ENCODE results near the gene STK32B.

- TF ChIP-seq CTCF (IDR thresholded peaks at IDR 0.05) (no peak), POLR2AphosphoS5 (IDR thresholded peaks at IDR 0.05) (no peak), POLR2A (IDR thresholded peaks at IDR 0.05) (no peak)
Observed at GRCh38 chr4:5137226-5137625, 85.9 kb downstream of the STK32B start.
